HG03520 (cell line): Measurements from ENCODE around the gene IQUB.
"Not testable (repeated sequence)": the region's sequence is repeated elsewhere in the genome, so short reads cannot be mapped to it uniquely, and the experiment has no call there.

Experiments
- ATAC-seq: cut with Tn5 transposase; IDR thresholded peaks from one replicate; pipeline ENCODE4 v1.9.1; 2021; ENCODE audit warnings: mild to moderate bottlenecking, moderate library complexity; ENCODE audit not compliant: unreplicated experiment

IQUB gene

GRCh38 chr7:123424463-123424862 lies 109.9 kb downstream of the IQUB start:
- no peak for ATAC-seq

GRCh38 chr7:123423622-123424021 lies 110.8 kb downstream of the IQUB start:
- ATAC-seq: no peak

- ATAC-seq: no peak
Observed at GRCh38 chr7:123417580-123417979, 116.8 kb downstream of the IQUB start.

GRCh38 chr7:123415625-123416024 lies 118.8 kb downstream of the IQUB start:
- no peak for ATAC-seq

GRCh38 chr7:123410273-123410904 lies 124.0 kb downstream of the IQUB start:
- no peak for ATAC-seq

GRCh38 chr7:123407951-123408350 lies 126.4 kb downstream of the IQUB start:
- ATAC-seq: not testable (repeated sequence)
